NCI-H1436 treated with DMSO at 0.1 percent for 48 hours (cell line): ENCODE results near the gene MYBPC1.
"Not testable (repeated sequence)": the region's sequence is repeated elsewhere in the genome, so short reads cannot be mapped to it uniquely, and the experiment has no call there.

Source experiments
- DNase-seq: peaks from one replicate; lab custom pipeline; 2025; lab: John Stamatoyannopoulos, UW

MYBPC1 gene

GRCh38 chr12:101594700-101595099 lies at the start of gene MYBPC1:
Gene MYBPC1 (plus strand): TSS chr12:101594971. CDS start chr12:101595071, 100 bp downstream.
- DNase-seq, result no peak

- no peak for DNase-seq
Measured at GRCh38 chr12:101551362-101552114, 43.2 kb upstream of the MYBPC1 start.

GRCh38 chr12:101552277-101552676 lies 42.5 kb upstream of the MYBPC1 start:
- DNase-seq, result no peak

GRCh38 chr12:101557094-101557493 lies 37.7 kb upstream of the MYBPC1 start:
- DNase-seq, result no peak

GRCh38 chr12:101558726-101559125 lies 36.0 kb upstream of the MYBPC1 start:
- not testable (repeated sequence) for DNase-seq

- DNase-seq, result no peak
Measured at GRCh38 chr12:101563212-101563611, 31.6 kb upstream of the MYBPC1 start.

GRCh38 chr12:101564912-101565311 lies 29.9 kb upstream of the MYBPC1 start:
- DNase-seq, result no peak

- no peak for DNase-seq
Measured at GRCh38 chr12:101566318-101566717, 28.5 kb upstream of the MYBPC1 start.

GRCh38 chr12:101567918-101568317 lies 26.9 kb upstream of the MYBPC1 start:
- no peak for DNase-seq

GRCh38 chr12:101570047-101570446 lies 24.7 kb upstream of the MYBPC1 start:
- no peak for DNase-seq

GRCh38 chr12:101571105-101571504 lies 23.7 kb upstream of the MYBPC1 start:
- DNase-seq, result no peak

- DNase-seq, result no peak
Measured at GRCh38 chr12:101573743-101574142, 21.0 kb upstream of the MYBPC1 start.

- no peak for DNase-seq
Measured at GRCh38 chr12:101578417-101578816, 16.4 kb upstream of the MYBPC1 start.

- DNase-seq, result no peak
Measured at GRCh38 chr12:101581190-101581589, 13.6 kb upstream of the MYBPC1 start.

- DNase-seq, result no peak
Measured at GRCh38 chr12:101582937-101583336, 11.8 kb upstream of the MYBPC1 start.

- no peak for DNase-seq
Measured at GRCh38 chr12:101590383-101590782, 4.4 kb upstream of the MYBPC1 start.

GRCh38 chr12:101591781-101592180 lies 3.0 kb upstream of the MYBPC1 start:
- no peak for DNase-seq

GRCh38 chr12:101592448-101592847 lies 2.3 kb upstream of the MYBPC1 start:
- DNase-seq, result no peak

GRCh38 chr12:101592921-101593320 lies 1.9 kb upstream of the MYBPC1 start:
- no peak for DNase-seq

GRCh38 chr12:101596172-101596571 lies 1.4 kb downstream of the MYBPC1 start:
- no peak for DNase-seq

- no peak for DNase-seq
Measured at GRCh38 chr12:101597164-101597563, 2.4 kb downstream of the MYBPC1 start.

GRCh38 chr12:101598483-101598882 lies 3.7 kb downstream of the MYBPC1 start:
- no peak for DNase-seq

- no peak for DNase-seq
Measured at GRCh38 chr12:101599311-101599710, 4.5 kb downstream of the MYBPC1 start.
